Thymus (tissue), 11 donors: ENCODE data around the gene TMEM134. TPM values are rescaled to one million over a fixed set of nuclear protein-coding genes. Genes with fewer than 3 reads are reported as not detected.

Experiments used
- DNase-seq, 9 donors: peaks; one replicate each; pipeline ENCODE4 v3.0.0-alpha.2; 2013; ENCODE audit warnings: low spot score in 9 of 9, low read depth in 6 of 9, missing footprints in 1 of 9
- H3K27ac ChIP-seq, 2 donors: one replicate each; pipeline ENCODE4 v1.5.1; 2013; ENCODE audit warnings: control low read depth in 1 of 2, low read depth in 1 of 2, low read length in 1 of 2, mild to moderate bottlenecking in 1 of 2, moderate library complexity in 1 of 2
- H3K27me3 ChIP-seq, 2 donors: one replicate each; pipeline ENCODE4 v1.5.1; 2013; ENCODE audit warnings: low read length in 1 of 2; ENCODE audit not compliant: control insufficient read depth in 2 of 2, insufficient read depth in 1 of 2
- H3K36me3 ChIP-seq, 2 donors: one replicate each; pipeline ENCODE4 v1.5.1; 2013; ENCODE audit warnings: low read length in 1 of 2, mild to moderate bottlenecking in 1 of 2, moderate library complexity in 1 of 2; ENCODE audit not compliant: control insufficient read depth in 2 of 2, insufficient read depth in 2 of 2
- H3K4me1 ChIP-seq, 2 donors: one replicate each; pipeline ENCODE4 v1.5.1; 2013; ENCODE audit warnings: low read length in 2 of 2; ENCODE audit not compliant: control insufficient read depth in 2 of 2, insufficient read depth in 2 of 2
- H3K4me3 ChIP-seq, 2 donors: one replicate each; pipeline ENCODE4 v1.5.1; 2013; ENCODE audit warnings: low read length in 2 of 2, control low read depth in 1 of 2, mild to moderate bottlenecking in 1 of 2
- H3K9me3 ChIP-seq, 2 donors: one replicate each; pipeline ENCODE4 v1.5.1; 2013; ENCODE audit warnings: low read length in 1 of 2, mild to moderate bottlenecking in 1 of 2; ENCODE audit not compliant: control insufficient read depth in 2 of 2, insufficient read depth in 1 of 2
- WGBS: extraction: QIAGEN DNeasy Blood & Tissue Kit; methylation state at CpG from one replicate; pipeline ENCODE4 v1.1.7; 2013; 5-methylcytosine and 5-hydroxymethylcytosine counted together
- polyA plus RNA-seq: library from polyadenylated mRNA; stranded (reverse); fragments of 200-250 nt; gene quantifications from one replicate; pipeline ENCODE4 v1.2.3, GENCODE V29; 2013
- total RNA-seq: library from RNA; stranded (reverse); fragments of 120-200 nt; gene quantifications from one replicate; pipeline ENCODE4 v1.2.4, GENCODE V29; 2013
- donor health status: healthy.

Gene TMEM134
- total and polyA plus RNA-seq, 2 donors = 17.3 to 96.3 TPM

GRCh38 chr11:67502328-67502979 lies 33.4 kb upstream of the TMEM134 start:
- Histone ChIP-seq H3K4me1 (peaks cover 32 to 35% of the 10 kb centered on the region in 2 donors), H3K27ac (no peak overlapping the region), H3K4me3 (no peak overlapping the region), H3K9me3 (no peaks in the 10 kb centered on the region), H3K27me3 (peaks cover 0 to 15% of the 10 kb centered on the region in 2 donors), H3K36me3 (peaks cover 46 to 51% of the 10 kb centered on the region in 2 donors)
- DNase-seq = no peak
- 98% methylated on average over 18 of the region's 18 CpGs for WGBS

GRCh38 chr11:67501854-67502253 lies 32.8 kb upstream of the TMEM134 start:
- Histone ChIP-seq H3K36me3 (peaks cover 41 to 57% of the 10 kb centered on the region in 2 donors), H3K4me1 (peaks cover 26 to 29% of the 10 kb centered on the region in 2 donors), H3K27me3 (peaks cover 0 to 15% of the 10 kb centered on the region in 2 donors), H3K9me3 (no peaks in the 10 kb centered on the region), H3K4me3 (no peak overlapping the region), H3K27ac (no peak overlapping the region)
- no peak for DNase-seq
- WGBS = 99% methylated on average over 18 of the region's 18 CpGs

GRCh38 chr11:67500831-67501715 lies 32.0 kb upstream of the TMEM134 start:
- peaks cover 36 to 60% of the 10 kb centered on the region in 2 donors for H3K36me3 ChIP-seq
- H3K27me3 ChIP-seq = peaks cover 0 to 15% of the 10 kb centered on the region in 2 donors
- DNase-seq = no peak
- no peak overlapping the region for H3K4me3 ChIP-seq
- 97% methylated on average over 9 of the region's 9 CpGs for WGBS
- H3K9me3 ChIP-seq = no peaks in the 10 kb centered on the region
- H3K4me1 ChIP-seq = peaks cover 20 to 21% of the 10 kb centered on the region in 2 donors
- H3K27ac ChIP-seq = no peak overlapping the region

- WGBS = 92% methylated on average over 1 of the region's 1 CpG
- DNase-seq = no peak
- peak overlapping the region in 1 of 2 donors; percentile 26 for H3K27ac ChIP-seq
These were observed 31.4 kb upstream of the TMEM134 start for GRCh38 chr11:67500484-67500821.

GRCh38 chr11:67499808-67500483 lies 30.9 kb upstream of the TMEM134 start:
- H3K9me3 ChIP-seq = no peaks in the 10 kb centered on the region
- no peak for DNase-seq
- WGBS = 98% methylated on average over 26 of the region's 26 CpGs

More at GRCh38 chr11:67500484-67500821, 31.4 kb upstream of the TMEM134 start:
- no peaks in the 10 kb centered on the region for H3K9me3 ChIP-seq
- H3K4me1 ChIP-seq = peaks cover 14 to 15% of the 10 kb centered on the region in 2 donors
- H3K4me3 ChIP-seq = no peak overlapping the region
- peaks cover 41 to 67% of the 10 kb centered on the region in 2 donors for H3K36me3 ChIP-seq
- H3K27me3 ChIP-seq = peaks cover 0 to 15% of the 10 kb centered on the region in 2 donors

DNA sequence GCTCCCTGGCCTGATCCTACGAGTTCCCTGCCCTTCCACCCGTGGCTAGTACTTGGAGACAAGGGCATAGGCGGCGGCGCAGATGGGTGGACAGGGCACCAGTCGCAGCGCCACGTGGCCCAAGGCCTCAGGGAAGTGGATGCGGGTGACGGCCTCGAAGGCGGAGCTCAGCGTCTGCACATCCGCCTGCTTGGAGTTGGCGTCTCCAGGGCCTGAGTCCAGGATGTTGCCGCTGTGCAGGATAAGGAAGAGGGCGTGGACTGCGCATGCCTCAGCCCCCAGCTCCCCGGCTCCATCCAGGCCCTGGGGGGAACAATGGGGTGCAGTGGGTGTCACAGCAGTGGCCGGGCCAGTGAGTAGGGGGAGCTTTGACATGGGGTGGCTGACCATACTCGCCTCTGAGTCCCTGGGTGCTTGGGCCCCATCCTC lies 29.5 kb upstream of the TMEM134 start:
- Histone ChIP-seq H3K27me3 (peaks cover 0 to 5% of the 10 kb centered on the region in 2 donors), H3K4me1 (peaks cover 4 to 6% of the 10 kb centered on the region in 2 donors), H3K36me3 (peaks cover 53 to 85% of the 10 kb centered on the region in 2 donors), H3K4me3 (no peak overlapping the region), H3K27ac (no peak overlapping the region), H3K9me3 (no peaks in the 10 kb centered on the region)
- DNase-seq = no peak
- 98% methylated on average over 21 of the region's 21 CpGs for whole genome bisulfite sequencing

More at GRCh38 chr11:67499808-67500483, 30.9 kb upstream of the TMEM134 start:
- Histone ChIP-seq H3K27ac (peak overlapping the region in 1 of 2 donors; percentile 26), H3K4me1 (peaks cover 12 to 13% of the 10 kb centered on the region in 2 donors), H3K27me3 (peaks cover 0 to 15% of the 10 kb centered on the region in 2 donors), H3K36me3 (peaks cover 45 to 72% of the 10 kb centered on the region in 2 donors), H3K4me3 (no peak overlapping the region)

DNA sequence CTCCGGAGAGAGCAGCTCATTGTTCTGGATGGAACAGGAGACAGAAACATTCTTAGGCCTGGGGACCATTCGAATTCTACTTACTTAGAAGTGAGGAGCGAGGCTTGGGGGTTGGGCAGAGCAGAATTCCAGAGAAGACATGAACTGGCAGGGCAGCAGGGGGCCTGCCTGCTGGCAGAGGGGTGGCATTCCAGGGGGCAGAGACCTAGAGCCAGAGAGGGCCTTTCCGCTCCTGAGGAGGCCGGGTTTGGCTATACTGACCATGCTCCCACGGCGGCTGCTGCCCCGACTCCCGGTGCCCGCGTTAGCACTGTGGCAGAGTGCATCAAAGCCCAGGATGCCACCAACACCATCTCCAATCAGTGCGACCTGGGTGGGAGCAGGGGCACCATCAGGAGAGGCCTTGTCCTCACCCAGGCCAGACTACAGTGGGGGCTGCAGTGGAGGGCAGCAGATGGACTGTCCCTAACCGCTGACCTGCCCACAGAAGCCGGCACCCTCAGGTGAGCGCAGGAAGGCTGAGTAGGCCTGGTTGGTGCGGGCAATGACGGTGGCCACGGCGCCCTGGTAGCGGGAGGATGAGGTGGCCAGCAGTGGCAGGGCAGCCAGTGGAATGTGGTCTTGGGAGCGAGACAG lies 28.7 kb upstream of the TMEM134 start:
- no peaks in the 10 kb centered on the region for H3K27me3 ChIP-seq
- H3K4me1 ChIP-seq = no peaks in the 10 kb centered on the region
- H3K9me3 ChIP-seq = no peaks in the 10 kb centered on the region
- H3K4me3 ChIP-seq = no peak overlapping the region
- H3K27ac ChIP-seq = no peak overlapping the region
- WGBS = 97% methylated on average over 21 of the region's 21 CpGs
- no peak for DNase-seq
- peaks cover 60 to 92% of the 10 kb centered on the region in 2 donors for H3K36me3 ChIP-seq

DNA sequence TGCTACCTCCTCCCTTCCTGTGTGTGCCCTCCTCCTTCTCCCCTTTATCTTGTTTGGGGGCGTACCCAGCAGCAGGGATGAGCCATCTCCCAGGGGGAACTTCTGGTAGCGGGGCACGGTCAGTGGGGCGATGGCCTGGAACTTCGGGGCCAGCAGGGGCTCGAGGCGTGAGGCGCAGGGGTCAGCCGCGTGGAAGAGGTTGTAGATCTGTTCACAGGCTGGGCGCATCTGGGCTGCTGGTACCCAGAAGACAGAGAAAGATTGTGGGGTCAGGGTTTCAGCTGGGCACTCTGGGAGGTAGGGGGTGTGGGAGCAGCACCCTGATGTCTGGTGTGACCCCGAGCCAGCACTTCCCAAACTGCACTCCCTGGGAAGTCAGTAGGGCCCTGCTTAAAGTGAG lies 27.1 kb upstream of the TMEM134 start:
- Histone ChIP-seq H3K36me3 (peaks cover 61 to 92% of the 10 kb centered on the region in 2 donors), H3K27me3 (no peaks in the 10 kb centered on the region), H3K4me1 (no peaks in the 10 kb centered on the region), H3K27ac (no peak overlapping the region), H3K4me3 (no peak overlapping the region), H3K9me3 (no peaks in the 10 kb centered on the region)
- WGBS = 97% methylated on average over 12 of the region's 12 CpGs
- DNase-seq = no peak
